T-helper 17 cell (primary cell): ENCODE results near the gene NEB. TPM values are rescaled to one million over a fixed set of nuclear protein-coding genes. Genes with fewer than 3 reads are reported as not detected.
A peak's percentile ranks its signal among the peaks of the same experiment; 100 is the strongest.

Source experiments
- ATAC-seq: fragments of 150-1000 bp; cut with Tn5 transposase; 2 replicates; pipeline ENCODE4 v1.10.0; 2021; ENCODE audit warnings: mild to moderate bottlenecking, moderate library complexity
- DNase-seq, 3 donors: peaks; one replicate each; pipeline versions ENCODE4 v3.0.0 to v3.0.0-alpha.2; 2020 to 2021
- H3K9me3 ChIP-seq: one replicate; pipeline ENCODE4 v1.7.0; 2013; ENCODE audit warnings: low read length, mild to moderate bottlenecking; ENCODE audit not compliant: control insufficient read depth, poor library complexity, severe bottlenecking
- H3K27ac Mint-ChIP-seq: one replicate; pipeline ENCODE4 v1.8.0; 2022; ENCODE audit warnings: mild to moderate bottlenecking, moderate library complexity, mixed read lengths
- H3K27me3 Mint-ChIP-seq: one replicate; pipeline ENCODE4 v1.8.0; 2022; ENCODE audit warnings: mixed read lengths
- H3K36me3 Mint-ChIP-seq: one replicate; pipeline ENCODE4 v1.8.0; 2022; ENCODE audit warnings: low read depth, mixed read lengths
- H3K4me1 Mint-ChIP-seq: one replicate; pipeline ENCODE4 v1.8.0; 2022; ENCODE audit warnings: mild to moderate bottlenecking, mixed read lengths
- H3K4me3 Mint-ChIP-seq: one replicate; pipeline ENCODE4 v1.8.0; 2022; ENCODE audit warnings: mild to moderate bottlenecking, moderate library complexity, mixed read lengths
- total RNA-seq, 4 donors: library from RNA in 2 of 4; stranded (reverse) in 2 of 4; gene quantifications; one replicate each; pipeline ENCODE4 v1.2.3 and lab custom pipeline; 2022 to 2026

Gene NEB
- total RNA-seq, 2 donors from 2014 or later = 1.6 to 1.7 TPM

GRCh38 chr2:151475071-151475470, 259.2 kb downstream of the NEB start:
- no peak overlapping the region for H3K27ac Mint-ChIP-seq
- no peaks in the 10 kb centered on the region for H3K27me3 Mint-ChIP-seq
- ATAC-seq (no peak), DNase-seq (no peak)
- H3K9me3 ChIP-seq = no peaks in the 10 kb centered on the region
- no peak overlapping the region for H3K4me3 Mint-ChIP-seq
- peaks cover 8% of the 10 kb centered on the region for H3K36me3 Mint-ChIP-seq
- H3K4me1 Mint-ChIP-seq = peaks cover 4% of the 10 kb centered on the region

- DNase-seq (no peak), ATAC-seq (no peak)
- Mint-ChIP-seq H3K27me3 (no peaks in the 10 kb centered on the region), H3K4me1 (no peaks in the 10 kb centered on the region), H3K27ac (no peak overlapping the region), H3K4me3 (no peak overlapping the region), H3K36me3 (peaks cover 9% of the 10 kb centered on the region)
- no peaks in the 10 kb centered on the region for H3K9me3 ChIP-seq
Observed at GRCh38 chr2:151472966-151473365, 261.3 kb downstream of the NEB start.

- no peaks in the 10 kb centered on the region for H3K4me1 Mint-ChIP-seq
Observed at GRCh38 chr2:151470556-151470955, 263.7 kb downstream of the NEB start.

DNA sequence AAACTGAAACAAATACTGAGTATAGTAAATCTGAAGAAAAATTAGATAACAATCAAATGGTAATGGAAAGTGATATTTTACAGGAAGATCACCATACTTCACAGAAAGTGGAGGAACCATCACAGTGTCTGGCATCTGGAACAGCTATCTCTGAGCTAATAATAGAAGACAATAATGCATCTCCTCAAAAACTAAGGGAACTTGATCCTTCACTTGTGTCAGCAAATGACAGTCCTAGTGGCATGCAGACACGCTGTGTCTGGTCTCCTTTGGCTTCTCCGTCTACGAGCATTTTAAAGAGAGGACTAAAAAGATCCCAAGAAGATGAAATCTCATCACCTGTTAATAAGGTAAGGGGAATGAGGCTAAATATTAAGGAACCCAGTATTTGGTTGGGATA, 268.5 kb downstream of the NEB start:
- H3K27me3 Mint-ChIP-seq = no peaks in the 10 kb centered on the region
- no peak for DNase-seq
- no peak overlapping the region for H3K4me3 Mint-ChIP-seq
- ATAC-seq = no peak
- H3K36me3 Mint-ChIP-seq = peaks cover 15% of the 10 kb centered on the region
- H3K4me1 Mint-ChIP-seq = no peaks in the 10 kb centered on the region
- H3K9me3 ChIP-seq = no peaks in the 10 kb centered on the region
- no peak overlapping the region for H3K27ac Mint-ChIP-seq

More at GRCh38 chr2:151470556-151470955, 263.7 kb downstream of the NEB start:
- peaks cover 9% of the 10 kb centered on the region for H3K36me3 Mint-ChIP-seq
- ATAC-seq = no peak
- H3K9me3 ChIP-seq = no peaks in the 10 kb centered on the region
- DNase-seq = no peak
- H3K4me3 Mint-ChIP-seq = no peak overlapping the region
- no peaks in the 10 kb centered on the region for H3K27me3 Mint-ChIP-seq
- H3K27ac Mint-ChIP-seq = no peak overlapping the region

DNA sequence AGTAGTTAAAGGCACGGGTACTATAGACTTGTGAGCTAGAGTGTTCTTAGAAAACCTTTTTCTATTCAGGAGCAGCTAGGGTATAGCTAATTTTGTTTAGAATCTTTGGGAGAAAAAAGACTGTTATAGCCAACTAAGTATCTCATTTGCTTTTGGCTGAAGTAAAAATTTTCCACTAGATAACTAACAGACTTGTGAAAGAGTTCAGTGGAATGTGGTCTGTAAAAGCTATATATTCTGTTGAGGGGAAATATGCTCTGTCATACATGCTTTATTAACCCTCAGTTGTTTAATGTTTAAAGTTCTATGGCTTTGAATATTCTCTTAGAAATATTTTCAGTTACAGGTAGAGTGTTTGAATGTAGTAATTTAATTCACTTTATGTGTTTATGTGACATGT, 274.9 kb downstream of the NEB start:
- no peak for DNase-seq
- peaks cover 12% of the 10 kb centered on the region for H3K36me3 Mint-ChIP-seq
- no peak overlapping the region for H3K27ac Mint-ChIP-seq
- H3K27me3 Mint-ChIP-seq = no peaks in the 10 kb centered on the region
- no peaks in the 10 kb centered on the region for H3K9me3 ChIP-seq
- no peaks in the 10 kb centered on the region for H3K4me1 Mint-ChIP-seq
- ATAC-seq = no peak
- H3K4me3 Mint-ChIP-seq = no peak overlapping the region

- ATAC-seq (no peak), DNase-seq (no peak)
- no peaks in the 10 kb centered on the region for H3K36me3 Mint-ChIP-seq
- no peaks in the 10 kb centered on the region for H3K9me3 ChIP-seq
- H3K27ac Mint-ChIP-seq = no peak overlapping the region
- H3K4me3 Mint-ChIP-seq = no peak overlapping the region
- no peaks in the 10 kb centered on the region for H3K27me3 Mint-ChIP-seq
- H3K4me1 Mint-ChIP-seq = peaks cover 3% of the 10 kb centered on the region
Observed at GRCh38 chr2:151439127-151439526, 295.1 kb downstream of the NEB start.

- H3K27ac Mint-ChIP-seq = no peak overlapping the region
- ATAC-seq (no peak), DNase-seq (no peak)
- no peaks in the 10 kb centered on the region for H3K36me3 Mint-ChIP-seq
- H3K4me1 Mint-ChIP-seq = peaks cover 3% of the 10 kb centered on the region
- no peaks in the 10 kb centered on the region for H3K9me3 ChIP-seq
- H3K4me3 Mint-ChIP-seq = no peak overlapping the region
- H3K27me3 Mint-ChIP-seq = no peaks in the 10 kb centered on the region
Observed at GRCh38 chr2:151438506-151438905, 295.8 kb downstream of the NEB start.

DNA sequence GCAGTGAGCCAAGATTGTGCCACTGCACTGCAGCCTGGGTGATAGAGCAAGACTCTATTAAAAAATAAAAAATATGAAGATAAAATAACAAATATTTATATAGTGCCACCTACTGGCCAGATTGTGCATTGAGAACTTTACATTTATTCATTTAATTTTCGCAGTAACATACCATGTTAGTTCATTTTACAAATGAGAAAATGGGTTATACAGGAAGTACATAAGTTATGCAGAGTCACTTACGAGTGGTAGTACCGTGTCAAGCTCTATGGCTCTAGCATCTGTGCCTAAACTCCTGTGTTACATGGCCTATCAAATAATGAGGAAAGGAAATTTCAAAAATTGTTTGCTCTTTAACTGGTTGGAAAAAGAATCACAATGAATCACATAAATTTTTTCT, 296.6 kb downstream of the NEB start:
- H3K4me3 Mint-ChIP-seq = peak overlapping the region; percentile 12
- peaks cover 3% of the 10 kb centered on the region for H3K4me1 Mint-ChIP-seq
- peak overlapping the region; percentile 66 for H3K27ac Mint-ChIP-seq
- no peaks in the 10 kb centered on the region for H3K9me3 ChIP-seq
- ATAC-seq (peak; percentile 63), DNase-seq (no peak)
- no peaks in the 10 kb centered on the region for H3K36me3 Mint-ChIP-seq
- H3K27me3 Mint-ChIP-seq = no peaks in the 10 kb centered on the region

Other genes starting within 250 kb of the NEB start
- gene ARL5A, start 93.9 kb upstream of the NEB start, total RNA-seq = 10 to 100 TPM; 27.6 to 30.1 TPM